GM19452 (cell line): ENCODE results near the gene PIGW.

Source experiments
- ATAC-seq: cut with Tn5 transposase; IDR thresholded peaks from one replicate; pipeline ENCODE4 v1.9.1; 2021; ENCODE audit not compliant: unreplicated experiment

Gene PIGW, protein sequence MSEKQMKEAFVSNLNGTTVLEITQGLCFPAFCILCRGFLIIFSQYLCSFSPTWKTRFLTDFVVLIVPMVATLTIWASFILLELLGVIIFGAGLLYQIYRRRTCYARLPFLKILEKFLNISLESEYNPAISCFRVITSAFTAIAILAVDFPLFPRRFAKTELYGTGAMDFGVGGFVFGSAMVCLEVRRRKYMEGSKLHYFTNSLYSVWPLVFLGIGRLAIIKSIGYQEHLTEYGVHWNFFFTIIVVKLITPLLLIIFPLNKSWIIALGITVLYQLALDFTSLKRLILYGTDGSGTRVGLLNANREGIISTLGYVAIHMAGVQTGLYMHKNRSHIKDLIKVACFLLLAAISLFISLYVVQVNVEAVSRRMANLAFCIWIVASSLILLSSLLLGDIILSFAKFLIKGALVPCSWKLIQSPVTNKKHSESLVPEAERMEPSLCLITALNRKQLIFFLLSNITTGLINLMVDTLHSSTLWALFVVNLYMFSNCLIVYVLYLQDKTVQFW

DNA sequence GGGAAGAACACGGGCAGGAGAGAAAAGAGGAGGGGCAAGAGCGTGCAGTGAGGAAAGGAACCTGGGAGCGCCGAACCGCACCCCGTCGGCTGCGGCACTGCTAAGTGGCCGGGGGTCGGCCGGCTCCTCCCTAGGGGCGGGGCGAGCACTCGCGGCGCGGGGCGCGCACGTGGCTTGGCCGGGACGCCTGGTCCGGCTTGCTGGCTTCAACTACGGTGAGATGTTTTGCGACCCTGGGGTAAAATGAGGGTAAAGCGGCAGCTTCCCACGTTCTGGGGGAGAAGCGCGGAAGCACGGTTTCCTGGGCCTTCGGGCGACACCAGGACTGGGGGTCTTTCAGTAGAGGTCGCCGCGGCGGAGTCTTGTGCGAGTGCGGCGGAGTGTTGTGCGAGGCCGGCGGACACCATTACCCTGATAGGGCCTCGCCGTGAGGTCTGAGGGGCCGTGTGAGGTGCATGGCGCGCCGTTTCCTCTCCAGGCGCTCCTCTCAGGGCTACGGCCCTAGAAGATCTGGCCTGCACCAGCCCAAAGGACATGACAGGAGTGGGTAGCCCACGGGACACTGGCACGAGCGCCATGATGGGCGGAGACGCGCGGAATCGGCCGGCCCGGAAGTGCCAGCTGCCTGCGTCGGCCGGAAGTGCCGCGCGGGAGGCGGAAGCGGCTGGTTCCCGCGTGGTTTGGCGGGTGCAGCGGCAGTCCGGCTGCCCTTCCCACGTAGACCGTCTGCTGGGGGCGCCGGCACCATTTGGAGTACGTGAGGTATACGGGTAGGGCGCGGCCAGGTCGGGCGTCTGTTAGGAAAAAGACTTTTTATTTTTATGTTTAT is at the start of gene PIGW, which contains the start of gene MYO19:
Gene PIGW (plus strand): TSS at position 148 of the 829 bp plus-strand sequence. CDS start 2,115 bp downstream, outside the sequence.
Gene MYO19 (minus strand): TSS at position 29 of the 829 bp plus-strand sequence. CDS start 2,330 bp downstream, outside the sequence.
- peak; percentile 71 for ATAC-seq

- ATAC-seq: no peak
Observed at GRCh38 chr17:36485027-36485426, 49.8 kb upstream of the PIGW start.

DNA sequence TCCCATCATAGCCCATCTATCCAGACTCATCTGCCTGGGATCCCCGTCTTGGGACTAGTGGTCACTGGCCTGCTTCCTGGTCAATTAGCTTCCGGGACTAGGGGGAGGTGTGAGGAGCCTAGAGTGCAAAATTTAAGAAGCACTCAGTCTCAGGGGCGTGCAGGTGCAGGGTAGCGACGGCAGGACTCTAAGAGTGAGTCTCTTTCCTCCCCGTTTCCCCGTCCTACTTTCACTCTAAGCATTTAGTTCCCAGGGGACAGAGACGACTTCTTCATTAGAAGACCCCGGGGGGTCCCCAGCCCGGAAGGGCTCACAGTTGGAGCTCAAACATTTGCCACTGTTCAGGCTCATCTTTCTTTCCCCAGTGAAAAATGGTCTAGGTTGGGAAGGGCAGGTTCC is 49.0 kb upstream of the PIGW start:
- ATAC-seq: no peak

- ATAC-seq: peak; percentile 79
Observed at GRCh38 chr17:36486204-36487194, 48.3 kb upstream of the PIGW start, which contains the start of gene ZNHIT3. TSS of gene ZNHIT3 (plus strand) at chr17:36486681. CDS start at chr17:36486700, 19 bp downstream.

GRCh38 chr17:36493956-36494355 is 40.8 kb upstream of the PIGW start:
- no peak for ATAC-seq

DNA sequence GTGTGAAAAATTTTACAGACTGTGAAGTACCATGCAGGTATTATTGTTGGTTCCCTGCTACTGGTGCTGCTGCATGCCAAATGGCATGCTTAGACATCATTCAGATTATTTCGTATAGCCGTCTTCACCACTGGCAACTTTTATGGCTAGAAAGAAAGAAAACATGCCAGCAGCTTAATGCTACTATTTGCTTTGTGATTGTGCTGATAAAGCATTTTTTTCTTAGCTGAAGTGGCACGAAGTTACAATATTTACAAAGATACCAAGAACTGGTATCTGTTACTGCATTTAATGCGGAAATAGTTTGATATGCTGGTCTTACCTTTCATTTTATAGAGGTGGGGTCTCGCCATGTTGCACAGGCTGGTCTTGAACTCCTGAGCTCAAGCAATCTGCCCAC is 40.1 kb upstream of the PIGW start:
- ATAC-seq: no peak

- no peak for ATAC-seq
Observed at GRCh38 chr17:36495076-36495578, 39.7 kb upstream of the PIGW start.

GRCh38 chr17:36496018-36496789 is 38.6 kb upstream of the PIGW start:
- no peak for ATAC-seq

GRCh38 chr17:36498155-36498554 is 36.6 kb upstream of the PIGW start:
- no peak for ATAC-seq

DNA sequence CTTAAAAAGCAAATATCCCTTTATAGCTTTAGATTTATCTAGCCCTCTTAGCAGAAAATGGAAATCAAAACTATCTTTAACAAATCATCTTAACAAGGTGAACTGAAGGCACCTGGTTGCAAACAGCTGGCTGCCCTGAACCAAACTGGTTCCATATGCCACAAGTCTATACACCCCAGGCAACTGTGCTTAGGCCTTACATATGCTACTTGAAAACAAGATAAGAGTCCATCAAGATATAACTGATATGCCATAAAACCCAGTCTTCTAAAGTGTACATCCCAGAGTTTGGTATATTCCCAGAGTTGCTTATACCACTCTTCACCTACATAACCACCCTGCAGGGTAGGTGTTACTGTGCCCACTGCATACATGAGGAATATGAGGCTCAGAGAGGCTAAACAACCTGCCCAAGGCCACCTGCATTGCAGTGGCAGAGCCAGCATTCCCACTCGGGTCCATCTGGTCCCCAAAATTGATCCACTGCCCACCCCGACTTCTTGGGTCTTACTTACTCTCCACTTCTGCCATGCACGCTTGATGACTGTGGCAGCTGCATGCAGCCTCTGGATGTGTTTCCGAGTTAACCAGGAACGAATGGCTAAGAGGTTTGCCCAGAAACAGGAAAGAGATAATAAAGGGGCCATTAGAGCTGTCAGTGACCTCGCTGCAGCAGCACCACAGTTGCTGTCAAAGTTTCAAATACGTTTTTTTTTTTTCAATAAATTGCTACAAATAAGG is 36.1 kb upstream of the PIGW start:
- no peak for ATAC-seq

- no peak for ATAC-seq
Observed at GRCh38 chr17:36500745-36501225, 34.0 kb upstream of the PIGW start.

GRCh38 chr17:36501351-36501750 is 33.4 kb upstream of the PIGW start:
- ATAC-seq: no peak

GRCh38 chr17:36501963-36502362 is 32.8 kb upstream of the PIGW start:
- no peak for ATAC-seq

DNA sequence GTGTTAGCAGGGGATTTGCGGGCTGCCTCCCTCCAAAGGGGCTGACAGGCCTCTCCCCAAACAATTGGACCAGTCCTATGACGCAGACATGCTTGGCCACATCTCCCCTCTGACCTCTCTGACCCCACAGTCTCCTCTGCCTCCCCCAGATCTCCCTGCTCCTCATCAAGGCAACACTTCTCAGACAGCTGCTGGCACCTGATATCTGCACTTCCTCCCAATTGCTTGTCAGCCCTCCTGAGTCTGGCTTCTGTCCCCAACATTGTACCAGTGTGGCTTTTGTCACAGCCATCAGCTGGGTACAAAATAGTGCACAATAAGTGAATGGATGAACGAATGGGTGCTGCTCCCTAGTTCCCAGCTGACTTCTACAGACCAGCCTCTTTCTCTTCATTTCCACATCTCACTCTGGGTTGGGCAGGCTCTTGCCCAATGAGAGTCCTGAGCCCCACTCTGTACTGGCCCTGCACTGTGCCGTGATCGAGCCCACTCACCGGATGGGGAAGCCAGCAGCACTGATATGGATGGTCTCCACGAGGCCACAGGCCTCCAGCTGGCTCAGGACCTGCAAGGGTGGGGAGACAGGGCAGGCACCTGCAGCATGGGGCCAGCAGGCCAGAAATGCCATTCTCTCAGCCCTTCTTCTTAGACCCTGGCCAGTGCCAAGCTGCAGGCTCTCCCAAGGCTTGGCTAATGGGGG is 31.2 kb upstream of the PIGW start:
- no peak for ATAC-seq

GRCh38 chr17:36504156-36504545 is 30.6 kb upstream of the PIGW start:
- no peak for ATAC-seq

DNA sequence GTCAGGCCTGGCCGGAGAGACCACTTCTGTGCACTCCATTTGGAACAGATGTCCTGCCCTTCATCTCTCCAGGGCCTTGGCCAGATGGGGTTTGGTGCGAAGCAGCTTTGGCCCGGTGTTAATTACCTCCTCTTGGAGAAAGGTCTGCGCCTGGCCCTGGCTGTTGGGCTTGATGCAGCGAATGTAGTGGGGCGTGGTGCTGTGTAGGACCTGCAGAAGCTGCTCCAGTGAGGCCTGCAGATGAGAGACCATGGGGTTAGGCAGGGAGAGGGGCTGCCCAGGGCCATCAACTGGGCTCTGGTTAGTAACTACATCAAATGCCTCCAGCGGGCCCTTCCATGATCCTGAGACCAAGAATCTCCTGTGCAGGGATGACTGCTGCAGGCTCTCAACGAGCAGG is 29.6 kb upstream of the PIGW start:
- no peak for ATAC-seq

GRCh38 chr17:36506249-36506826 is 28.4 kb upstream of the PIGW start:
- no peak for ATAC-seq

DNA sequence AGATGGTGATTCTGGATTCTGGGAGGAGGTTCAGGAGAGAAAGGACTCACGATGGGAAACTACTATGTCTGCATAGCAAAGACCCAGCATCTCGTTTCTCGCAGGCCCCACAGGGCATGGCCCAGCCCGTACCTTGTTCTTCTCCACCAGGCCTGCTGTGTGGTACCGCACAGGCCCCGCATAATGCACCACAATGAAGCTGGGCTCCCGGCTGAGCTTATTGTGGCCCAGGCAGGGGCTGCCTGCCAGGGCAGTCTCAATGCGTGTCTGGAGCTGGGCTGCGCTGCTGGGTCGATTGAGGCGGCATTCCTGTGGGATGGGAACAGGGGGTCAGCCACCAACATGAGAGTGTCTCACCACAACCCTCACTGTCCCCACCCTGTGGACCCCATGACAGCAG is 28.0 kb upstream of the PIGW start:
- no peak for ATAC-seq
